ENCODE data around the gene ACSF3. TPM values are rescaled to one million over a fixed set of nuclear protein-coding genes. Genes with fewer than 3 reads are reported as not detected.
"Not testable (repeated sequence)": the region's sequence is repeated elsewhere in the genome, so short reads cannot be mapped to it uniquely, and the experiment has no call there.

ACSF3 gene
- total and polyA plus RNA-seq, 2 donors (not counting 1 experiment from before 2014, with no cell fraction given) = 9.2 to 23.1 TPM

GRCh38 chr16:89187032-89187769, 93.5 kb downstream of the ACSF3 start:
- Histone ChIP-seq H3K9me3 (ENCODE audit: control insufficient read depth, insufficient read depth, low read depth, low read length) (no peaks in the 10 kb centered on the region), H3K4me2 (ENCODE audit: extremely low read depth, insufficient read depth, low read length) (no peak overlapping the region), H3K9ac (ENCODE audit: insufficient read depth, low read length) (no peak overlapping the region), H4K20me1 (ENCODE audit: control insufficient read depth, extremely low read depth, insufficient read depth, low read length) (no peaks in the 10 kb centered on the region), H3K27me3 (ENCODE audit: control insufficient read depth, insufficient read depth, low read length) (peaks cover 5% of the 10 kb centered on the region), H3K27ac (ENCODE audit: insufficient read depth, low read length) (no peak overlapping the region), H2AFZ (ENCODE audit: low read length) (no peak overlapping the region), H3K4me1 (ENCODE audit: control insufficient read depth, extremely low read depth, insufficient read depth, low read length) (no peaks in the 10 kb centered on the region), H3K36me3 (ENCODE audit: control insufficient read depth, insufficient read depth, low read length) (no peaks in the 10 kb centered on the region), H3K4me3 (replicated peaks in 1 of 4; ENCODE audit: control extremely low read depth in 1 of 4, insufficient read depth in 1 of 4, low read depth in 3 of 4, low read length in 4 of 4) (no peak overlapping the region), H3K79me2 (ENCODE audit: control insufficient read depth, insufficient read depth, low read length) (no peaks in the 10 kb centered on the region)
- TF ChIP-seq EZH2 (IDR thresholded peaks at IDR 0.05; ENCODE audit: low read length, missing control alignments) = no peak
- TF ChIP-seq, protein P1, sequence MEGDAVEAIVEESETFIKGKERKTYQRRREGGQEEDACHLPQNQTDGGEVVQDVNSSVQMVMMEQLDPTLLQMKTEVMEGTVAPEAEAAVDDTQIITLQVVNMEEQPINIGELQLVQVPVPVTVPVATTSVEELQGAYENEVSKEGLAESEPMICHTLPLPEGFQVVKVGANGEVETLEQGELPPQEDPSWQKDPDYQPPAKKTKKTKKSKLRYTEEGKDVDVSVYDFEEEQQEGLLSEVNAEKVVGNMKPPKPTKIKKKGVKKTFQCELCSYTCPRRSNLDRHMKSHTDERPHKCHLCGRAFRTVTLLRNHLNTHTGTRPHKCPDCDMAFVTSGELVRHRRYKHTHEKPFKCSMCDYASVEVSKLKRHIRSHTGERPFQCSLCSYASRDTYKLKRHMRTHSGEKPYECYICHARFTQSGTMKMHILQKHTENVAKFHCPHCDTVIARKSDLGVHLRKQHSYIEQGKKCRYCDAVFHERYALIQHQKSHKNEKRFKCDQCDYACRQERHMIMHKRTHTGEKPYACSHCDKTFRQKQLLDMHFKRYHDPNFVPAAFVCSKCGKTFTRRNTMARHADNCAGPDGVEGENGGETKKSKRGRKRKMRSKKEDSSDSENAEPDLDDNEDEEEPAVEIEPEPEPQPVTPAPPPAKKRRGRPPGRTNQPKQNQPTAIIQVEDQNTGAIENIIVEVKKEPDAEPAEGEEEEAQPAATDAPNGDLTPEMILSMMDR (conservative IDR thresholded peaks at IDR 0.05 in 1 of 2, IDR thresholded peaks at IDR 0.05 in 1 of 2; ENCODE audit: low read depth in 1 of 2, low read length in 2 of 2) = no peak
- peak; percentile 19 to 22 for DNase-seq (ENCODE audit: low read depth in 2 of 2)

- no peak overlapping the region for H3K4me3 ChIP-seq (replicated peaks in 1 of 4; ENCODE audit: control extremely low read depth in 1 of 4, insufficient read depth in 1 of 4, low read depth in 3 of 4, low read length in 4 of 4)
- no peak overlapping the region for H3K4me2 ChIP-seq (ENCODE audit: extremely low read depth, insufficient read depth, low read length)
- H3K79me2 ChIP-seq (ENCODE audit: control insufficient read depth, insufficient read depth, low read length) = no peaks in the 10 kb centered on the region
- no peak overlapping the region for H3K9ac ChIP-seq (ENCODE audit: insufficient read depth, low read length)
- H3K27ac ChIP-seq (ENCODE audit: insufficient read depth, low read length) = no peak overlapping the region
- peak in 1 of 2 donors; percentile 15 for DNase-seq (ENCODE audit: low read depth in 2 of 2)
- no peak overlapping the region for H2AFZ ChIP-seq (ENCODE audit: low read length)
- no peaks in the 10 kb centered on the region for H3K9me3 ChIP-seq (ENCODE audit: control insufficient read depth, insufficient read depth, low read depth, low read length)
- no peaks in the 10 kb centered on the region for H3K36me3 ChIP-seq (ENCODE audit: control insufficient read depth, insufficient read depth, low read length)
- no peak for TF ChIP-seq EZH2 (IDR thresholded peaks at IDR 0.05; ENCODE audit: low read length, missing control alignments)
- TF ChIP-seq, protein P1 (conservative IDR thresholded peaks at IDR 0.05 in 1 of 2, IDR thresholded peaks at IDR 0.05 in 1 of 2; ENCODE audit: low read depth in 1 of 2, low read length in 2 of 2) = no peak
- H4K20me1 ChIP-seq (ENCODE audit: control insufficient read depth, extremely low read depth, insufficient read depth, low read length) = no peaks in the 10 kb centered on the region
- H3K27me3 ChIP-seq (ENCODE audit: control insufficient read depth, insufficient read depth, low read length) = peaks cover 5% of the 10 kb centered on the region
- H3K4me1 ChIP-seq (ENCODE audit: control insufficient read depth, extremely low read depth, insufficient read depth, low read length) = no peaks in the 10 kb centered on the region
These were observed 94.2 kb downstream of the ACSF3 start for GRCh38 chr16:89187770-89188392.

GRCh38 chr16:89188471-89189357, 95.1 kb downstream of the ACSF3 start:
- not testable (repeated sequence) for H3K4me1 ChIP-seq (ENCODE audit: control insufficient read depth, extremely low read depth, insufficient read depth, low read length); H3K9ac ChIP-seq (ENCODE audit: insufficient read depth, low read length); H3K9me3 ChIP-seq (ENCODE audit: control insufficient read depth, insufficient read depth, low read depth, low read length); H3K36me3 ChIP-seq (ENCODE audit: control insufficient read depth, insufficient read depth, low read length); DNase-seq (ENCODE audit: low read depth in 2 of 2); H3K4me2 ChIP-seq (ENCODE audit: extremely low read depth, insufficient read depth, low read length); H3K27me3 ChIP-seq (ENCODE audit: control insufficient read depth, insufficient read depth, low read length); H3K27ac ChIP-seq (ENCODE audit: insufficient read depth, low read length); H3K4me3 ChIP-seq (replicated peaks in 1 of 4; ENCODE audit: control extremely low read depth in 1 of 4, insufficient read depth in 1 of 4, low read depth in 3 of 4, low read length in 4 of 4); H4K20me1 ChIP-seq (ENCODE audit: control insufficient read depth, extremely low read depth, insufficient read depth, low read length); H2AFZ ChIP-seq (ENCODE audit: low read length); H3K79me2 ChIP-seq (ENCODE audit: control insufficient read depth, insufficient read depth, low read length)

Data from fibroblast of lung (primary cell).